Measurements from ENCODE around the gene MUC7.
"Not testable (repeated sequence)": the region's sequence is repeated elsewhere in the genome, so short reads cannot be mapped to it uniquely, and the experiment has no call there.

MUC7 gene

GRCh38 chr4:70463335-70463734 is 8.7 kb upstream of the MUC7 start:
- Histone ChIP-seq H3K9ac (ENCODE audit: low read depth, low read length) (no peak overlapping the region), H3K4me2 (ENCODE audit: insufficient read depth, low read length) (no peak overlapping the region), H3K4me1 (ENCODE audit: insufficient read depth, low read length) (no peaks in the 10 kb centered on the region), H2AFZ (ENCODE audit: low read depth, low read length) (no peak overlapping the region), H3K4me3 (ENCODE audit: low read depth in 1 of 2, low read length in 2 of 2) (no peak overlapping the region), H3K9me3 (ENCODE audit: insufficient read depth, low read length, severe bottlenecking) (no peaks in the 10 kb centered on the region), H3K27ac (ENCODE audit: low read length) (no peak overlapping the region), H4K20me1 (ENCODE audit: insufficient read depth, low read length) (no peaks in the 10 kb centered on the region), H3K27me3 (ENCODE audit: insufficient read depth, low read length, poor library complexity) (no peaks in the 10 kb centered on the region), H3K79me2 (ENCODE audit: insufficient read depth, low read length) (no peaks in the 10 kb centered on the region), H3K36me3 (ENCODE audit: insufficient read depth, low read length) (no peaks in the 10 kb centered on the region)
- ATAC-seq (ENCODE audit: insufficient read depth, low read depth): no peak
- DNase-seq: no peak
- TF ChIP-seq, protein P1, sequence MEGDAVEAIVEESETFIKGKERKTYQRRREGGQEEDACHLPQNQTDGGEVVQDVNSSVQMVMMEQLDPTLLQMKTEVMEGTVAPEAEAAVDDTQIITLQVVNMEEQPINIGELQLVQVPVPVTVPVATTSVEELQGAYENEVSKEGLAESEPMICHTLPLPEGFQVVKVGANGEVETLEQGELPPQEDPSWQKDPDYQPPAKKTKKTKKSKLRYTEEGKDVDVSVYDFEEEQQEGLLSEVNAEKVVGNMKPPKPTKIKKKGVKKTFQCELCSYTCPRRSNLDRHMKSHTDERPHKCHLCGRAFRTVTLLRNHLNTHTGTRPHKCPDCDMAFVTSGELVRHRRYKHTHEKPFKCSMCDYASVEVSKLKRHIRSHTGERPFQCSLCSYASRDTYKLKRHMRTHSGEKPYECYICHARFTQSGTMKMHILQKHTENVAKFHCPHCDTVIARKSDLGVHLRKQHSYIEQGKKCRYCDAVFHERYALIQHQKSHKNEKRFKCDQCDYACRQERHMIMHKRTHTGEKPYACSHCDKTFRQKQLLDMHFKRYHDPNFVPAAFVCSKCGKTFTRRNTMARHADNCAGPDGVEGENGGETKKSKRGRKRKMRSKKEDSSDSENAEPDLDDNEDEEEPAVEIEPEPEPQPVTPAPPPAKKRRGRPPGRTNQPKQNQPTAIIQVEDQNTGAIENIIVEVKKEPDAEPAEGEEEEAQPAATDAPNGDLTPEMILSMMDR (IDR thresholded peaks at IDR 0.05; ENCODE audit: borderline replicate concordance, extremely low read depth, low read length, poor library complexity, severe bottlenecking): no peak

- TF ChIP-seq EZH2 (IDR thresholded peaks at IDR 0.05; ENCODE audit: borderline replicate concordance, low read depth, low read length, severe bottlenecking): no peak
- TF ChIP-seq, protein P1 (IDR thresholded peaks at IDR 0.05; ENCODE audit: borderline replicate concordance, extremely low read depth, low read length, poor library complexity, severe bottlenecking): no peak
- no peak overlapping the region for H3K9ac ChIP-seq (ENCODE audit: low read depth, low read length)
- no peak overlapping the region for H3K27ac ChIP-seq (ENCODE audit: low read length)
- no peaks in the 10 kb centered on the region for H3K36me3 ChIP-seq (ENCODE audit: insufficient read depth, low read length)
- no peaks in the 10 kb centered on the region for H3K9me3 ChIP-seq (ENCODE audit: insufficient read depth, low read length, severe bottlenecking)
- H3K79me2 ChIP-seq (ENCODE audit: insufficient read depth, low read length): no peaks in the 10 kb centered on the region
- DNase-seq: no peak
- H3K4me1 ChIP-seq (ENCODE audit: insufficient read depth, low read length): no peaks in the 10 kb centered on the region
- ATAC-seq (ENCODE audit: insufficient read depth, low read depth): no peak
- H3K27me3 ChIP-seq (ENCODE audit: insufficient read depth, low read length, poor library complexity): no peaks in the 10 kb centered on the region
- H4K20me1 ChIP-seq (ENCODE audit: insufficient read depth, low read length): no peaks in the 10 kb centered on the region
- no peak overlapping the region for H3K4me2 ChIP-seq (ENCODE audit: insufficient read depth, low read length)
- H3K4me3 ChIP-seq (ENCODE audit: low read depth in 1 of 2, low read length in 2 of 2): no peak overlapping the region
- no peak overlapping the region for H2AFZ ChIP-seq (ENCODE audit: low read depth, low read length)
Measured at GRCh38 chr4:70473679-70474078, 1.7 kb downstream of the MUC7 start.

DNA sequence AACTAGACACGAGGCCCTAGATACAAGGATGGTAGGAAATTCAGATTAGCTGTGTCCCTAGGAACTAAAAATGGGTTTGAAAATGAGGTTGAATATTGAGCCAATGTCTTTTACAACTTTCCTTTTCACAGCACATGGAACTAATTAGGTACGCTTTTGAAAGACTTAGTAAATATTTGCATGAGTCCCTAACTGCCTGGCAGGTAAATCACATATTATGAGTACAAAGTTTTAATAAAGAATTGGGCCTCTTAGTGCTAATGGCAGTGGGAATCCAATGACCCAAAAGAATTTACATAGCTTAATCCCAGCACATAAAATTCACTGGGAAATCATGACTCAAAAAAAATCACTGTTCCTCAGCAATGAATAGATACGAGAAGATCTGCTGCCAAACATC is 16.8 kb downstream of the MUC7 start:
- ATAC-seq (ENCODE audit: insufficient read depth, low read depth) (no peak), DNase-seq (no peak)
- Histone ChIP-seq H3K9me3 (ENCODE audit: insufficient read depth, low read length, severe bottlenecking) (no peaks in the 10 kb centered on the region), H3K27me3 (ENCODE audit: insufficient read depth, low read length, poor library complexity) (peaks cover 19% of the 10 kb centered on the region), H2AFZ (ENCODE audit: low read depth, low read length) (no peak overlapping the region), H3K9ac (ENCODE audit: low read depth, low read length) (no peak overlapping the region), H4K20me1 (ENCODE audit: insufficient read depth, low read length) (no peaks in the 10 kb centered on the region), H3K36me3 (ENCODE audit: insufficient read depth, low read length) (no peaks in the 10 kb centered on the region), H3K27ac (ENCODE audit: low read length) (no peak overlapping the region), H3K79me2 (ENCODE audit: insufficient read depth, low read length) (no peaks in the 10 kb centered on the region), H3K4me1 (ENCODE audit: insufficient read depth, low read length) (no peaks in the 10 kb centered on the region), H3K4me2 (ENCODE audit: insufficient read depth, low read length) (no peak overlapping the region), H3K4me3 (ENCODE audit: low read depth in 1 of 2, low read length in 2 of 2) (no peak overlapping the region)
- TF ChIP-seq, protein P1 (IDR thresholded peaks at IDR 0.05; ENCODE audit: borderline replicate concordance, extremely low read depth, low read length, poor library complexity, severe bottlenecking): no peak
- TF ChIP-seq EZH2 (IDR thresholded peaks at IDR 0.05; ENCODE audit: borderline replicate concordance, low read depth, low read length, severe bottlenecking): no peak

- Histone ChIP-seq H3K36me3 (ENCODE audit: insufficient read depth, low read length) (no peaks in the 10 kb centered on the region), H3K4me3 (ENCODE audit: low read depth in 1 of 2, low read length in 2 of 2) (no peak overlapping the region), H3K9me3 (ENCODE audit: insufficient read depth, low read length, severe bottlenecking) (no peaks in the 10 kb centered on the region), H3K79me2 (ENCODE audit: insufficient read depth, low read length) (no peaks in the 10 kb centered on the region), H2AFZ (ENCODE audit: low read depth, low read length) (no peak overlapping the region), H4K20me1 (ENCODE audit: insufficient read depth, low read length) (no peaks in the 10 kb centered on the region), H3K27me3 (ENCODE audit: insufficient read depth, low read length, poor library complexity) (peaks cover under 1% of the 10 kb centered on the region), H3K27ac (ENCODE audit: low read length) (no peak overlapping the region), H3K4me2 (ENCODE audit: insufficient read depth, low read length) (no peak overlapping the region), H3K4me1 (ENCODE audit: insufficient read depth, low read length) (no peaks in the 10 kb centered on the region), H3K9ac (ENCODE audit: low read depth, low read length) (no peak overlapping the region)
- ATAC-seq (ENCODE audit: insufficient read depth, low read depth): no peak
- TF ChIP-seq, protein P1 (IDR thresholded peaks at IDR 0.05; ENCODE audit: borderline replicate concordance, extremely low read depth, low read length, poor library complexity, severe bottlenecking): no peak
- DNase-seq: no peak
Measured at GRCh38 chr4:70496231-70496630, 24.2 kb downstream of the MUC7 start.

- H3K79me2 ChIP-seq (ENCODE audit: insufficient read depth, low read length); H2AFZ ChIP-seq (ENCODE audit: low read depth, low read length); H3K4me3 ChIP-seq (ENCODE audit: low read depth in 1 of 2, low read length in 2 of 2); DNase-seq; H4K20me1 ChIP-seq (ENCODE audit: insufficient read depth, low read length); H3K4me2 ChIP-seq (ENCODE audit: insufficient read depth, low read length); H3K9ac ChIP-seq (ENCODE audit: low read depth, low read length); H3K27me3 ChIP-seq (ENCODE audit: insufficient read depth, low read length, poor library complexity); H3K4me1 ChIP-seq (ENCODE audit: insufficient read depth, low read length); ATAC-seq (ENCODE audit: insufficient read depth, low read depth); H3K27ac ChIP-seq (ENCODE audit: low read length); H3K36me3 ChIP-seq (ENCODE audit: insufficient read depth, low read length); H3K9me3 ChIP-seq (ENCODE audit: insufficient read depth, low read length, severe bottlenecking): not testable (repeated sequence)
Measured at GRCh38 chr4:70501838-70502237, 29.8 kb downstream of the MUC7 start.

Data from DND-41 (cell line).